OCI-LY7 (cell line): ENCODE results near the gene ARIH1.

Experiments used
- CTCF ChIP-seq: fragments of 200-600 bp; sonication (generic); conservative IDR thresholded peaks from 2 replicates; pipeline ENCODE4 v1.5.1; 2014; ENCODE audit warnings: mild to moderate bottlenecking, antibody characterized with exemption, low read length, moderate library complexity, mixed read lengths
- EZH2phosphoT487 ChIP-seq: fragments of 200-600 bp; sonication (generic); IDR thresholded peaks from 2 replicates; pipeline ENCODE4 v1.6.1; 2018; ENCODE audit warnings: low read depth, borderline replicate concordance, mild to moderate bottlenecking, mixed run types, antibody characterized with exemption, low read length, moderate library complexity, mixed read lengths

- TF ChIP-seq CTCF (no peak), EZH2phosphoT487 (no peak)
These were observed 42.6 kb downstream of the ARIH1 start for GRCh38 chr15:72516777-72517176.
